ENCODE measurements around the gene NAT9.

NAT9 gene

GRCh38 chr17:74779501-74779900 lies 3.4 kb upstream of the NAT9 start:
- DNase-seq: no peak

GRCh38 chr17:74778960-74779359 lies 2.8 kb upstream of the NAT9 start:
- no peak for DNase-seq

GRCh38 chr17:74777901-74778515 lies 1.9 kb upstream of the NAT9 start:
- no peak for DNase-seq

DNA sequence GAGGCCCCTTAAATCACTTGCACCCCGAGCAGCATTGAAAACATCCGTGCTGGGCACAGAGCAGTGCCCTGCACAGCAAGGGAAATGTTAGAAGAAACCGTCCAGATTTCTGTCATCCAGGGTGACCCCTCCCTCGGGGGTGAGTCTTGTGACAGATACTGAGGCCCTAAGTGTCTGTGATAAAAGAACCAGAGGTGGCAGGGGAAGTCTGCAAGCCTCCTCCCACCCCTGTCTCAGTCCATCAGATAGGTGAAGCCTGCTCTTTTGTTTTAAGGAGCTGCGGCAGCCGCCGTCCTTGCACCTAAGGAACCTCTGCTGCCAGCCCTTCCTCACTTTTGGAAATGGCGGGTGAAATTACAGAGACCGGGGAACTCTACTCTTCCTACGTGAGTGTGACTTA lies 845 bp upstream of the NAT9 start:
- no peak for DNase-seq

GRCh38 chr17:74775409-74776043 lies 619 bp downstream of the NAT9 start:
- no peak for DNase-seq

DNA sequence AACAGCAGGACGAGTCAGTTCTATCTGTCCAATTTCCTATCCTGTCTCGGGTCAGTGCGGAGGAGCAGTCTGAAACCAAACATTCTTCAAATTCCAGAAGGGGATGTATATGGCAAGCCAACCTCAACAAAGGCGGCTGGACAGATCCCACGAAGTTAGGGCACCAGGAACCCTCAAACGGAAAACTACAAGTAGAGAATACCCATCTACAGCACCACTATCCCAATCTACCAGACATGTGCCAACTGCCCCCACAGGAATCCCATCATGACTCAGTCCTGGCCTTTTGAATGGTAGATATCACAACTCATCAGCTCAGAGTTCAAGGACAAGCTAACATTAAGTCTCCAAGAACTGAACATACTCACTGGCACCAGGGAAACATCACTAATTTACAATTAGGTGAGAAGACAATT lies 2.3 kb downstream of the NAT9 start:
- peak; percentile 54 for DNase-seq

- no peak for DNase-seq
These were observed 2.7 kb downstream of the NAT9 start for GRCh38 chr17:74773414-74773813.

GRCh38 chr17:74772053-74772452 lies 4.1 kb downstream of the NAT9 start:
- DNase-seq: no peak

- DNase-seq: no peak
These were observed 4.7 kb downstream of the NAT9 start for GRCh38 chr17:74771319-74771914.

DNA sequence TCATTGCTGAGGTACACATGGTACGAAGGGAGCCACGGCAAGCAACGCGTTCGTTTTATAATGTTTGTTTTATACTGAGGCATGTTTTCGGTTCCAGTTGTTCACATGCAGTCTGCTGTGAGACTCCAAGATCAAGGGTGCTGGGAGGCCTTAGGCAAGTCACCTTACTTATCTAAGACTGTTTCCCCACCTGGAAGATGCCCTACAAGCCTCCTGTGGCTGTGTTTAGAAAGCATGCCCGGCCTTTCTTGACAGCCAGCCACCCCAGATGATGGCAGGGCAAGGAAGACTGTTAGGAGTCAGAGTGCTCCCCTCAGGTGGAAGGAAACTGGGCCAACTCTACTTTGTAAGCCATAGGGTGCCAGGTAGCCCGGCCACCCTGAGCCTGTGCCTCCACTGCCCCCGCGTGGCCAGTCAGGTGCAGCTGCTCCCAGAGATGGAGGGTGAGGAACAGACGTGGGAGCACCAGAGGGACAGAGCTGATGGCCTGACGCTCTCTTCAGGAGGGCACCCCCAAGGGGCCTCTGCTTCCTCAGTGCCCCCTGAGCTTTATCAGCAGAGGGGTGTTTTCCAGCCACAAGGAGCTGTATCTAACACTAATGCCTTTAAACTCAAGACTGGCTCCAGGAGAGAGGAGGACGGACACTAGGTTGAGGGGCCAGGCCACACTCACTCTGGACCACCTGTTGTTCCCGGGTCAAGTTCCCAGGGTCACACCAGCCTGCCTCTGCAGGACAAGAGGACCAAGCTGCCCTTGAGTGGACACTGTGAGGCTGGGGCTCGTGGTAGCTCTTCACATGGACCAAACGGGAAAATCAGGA lies 5.4 kb downstream of the NAT9 start:
- DNase-seq: no peak

- no peak for DNase-seq
These were observed 6.2 kb downstream of the NAT9 start for GRCh38 chr17:74769856-74770497.

DNA sequence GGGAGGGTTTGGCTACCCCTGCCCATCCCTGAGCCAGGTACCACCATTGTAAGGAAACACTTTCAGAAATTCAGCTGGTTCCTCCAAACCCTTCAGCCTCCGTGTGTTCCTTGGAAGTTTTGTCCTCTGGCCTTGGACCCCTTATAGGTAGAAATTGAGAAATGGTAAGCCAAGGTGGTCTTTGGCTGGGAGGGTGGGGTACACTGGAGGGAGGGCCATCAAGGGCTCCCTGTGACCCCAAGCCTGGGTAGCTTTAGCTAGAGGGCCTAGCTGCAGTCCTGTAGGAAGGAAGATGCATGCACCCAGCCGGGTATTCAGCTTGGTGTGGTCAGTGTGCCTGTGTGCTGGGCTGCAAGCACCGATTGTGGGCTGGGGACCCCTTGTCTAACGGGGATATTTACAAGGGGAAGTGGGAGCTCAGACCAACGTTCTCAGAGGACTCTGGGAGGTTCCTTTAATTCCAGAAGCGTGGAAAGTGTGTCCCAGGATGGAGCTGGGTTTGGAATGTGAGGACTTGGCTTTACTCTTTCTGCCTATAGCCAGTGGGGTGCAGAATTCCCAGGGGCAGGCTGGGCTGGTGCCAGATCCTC lies 6.8 kb downstream of the NAT9 start:
- no peak for DNase-seq

- DNase-seq: no peak
These were observed 7.4 kb downstream of the NAT9 start for GRCh38 chr17:74768763-74769114.

DNA sequence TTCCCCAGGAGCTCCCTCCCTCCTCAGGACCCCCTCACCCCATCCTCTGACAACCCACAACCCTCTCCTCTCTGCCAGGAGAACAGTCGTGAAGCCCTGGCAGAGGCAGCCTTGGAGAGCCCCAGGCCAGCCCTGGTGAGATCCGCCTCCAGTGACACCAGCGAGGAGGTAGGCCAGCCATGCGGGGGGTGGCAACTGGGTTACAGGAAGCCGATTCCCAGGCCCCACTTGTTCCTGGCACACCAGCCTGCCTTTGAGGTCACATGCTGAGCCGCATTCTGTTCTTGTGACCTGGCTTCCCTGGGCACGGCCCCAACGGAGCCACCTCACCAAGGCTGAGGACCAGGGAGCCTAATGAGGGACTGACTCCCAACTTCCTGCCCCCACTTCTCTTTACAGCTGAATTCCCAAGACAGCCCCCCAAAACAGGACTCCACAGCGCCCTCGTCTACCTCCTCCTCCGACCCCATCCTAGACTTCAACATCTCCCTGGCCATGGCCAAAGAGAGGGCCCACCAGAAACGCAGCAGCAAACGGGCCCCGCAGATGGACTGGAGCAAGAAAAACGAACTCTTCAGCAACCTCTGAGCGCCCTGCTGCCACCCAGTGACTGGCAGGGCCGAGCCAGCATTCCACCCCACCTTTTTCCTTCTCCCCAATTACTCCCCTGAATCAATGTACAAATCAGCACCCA lies 7.9 kb downstream of the NAT9 start:
- DNase-seq: peak; percentile 29

DNA sequence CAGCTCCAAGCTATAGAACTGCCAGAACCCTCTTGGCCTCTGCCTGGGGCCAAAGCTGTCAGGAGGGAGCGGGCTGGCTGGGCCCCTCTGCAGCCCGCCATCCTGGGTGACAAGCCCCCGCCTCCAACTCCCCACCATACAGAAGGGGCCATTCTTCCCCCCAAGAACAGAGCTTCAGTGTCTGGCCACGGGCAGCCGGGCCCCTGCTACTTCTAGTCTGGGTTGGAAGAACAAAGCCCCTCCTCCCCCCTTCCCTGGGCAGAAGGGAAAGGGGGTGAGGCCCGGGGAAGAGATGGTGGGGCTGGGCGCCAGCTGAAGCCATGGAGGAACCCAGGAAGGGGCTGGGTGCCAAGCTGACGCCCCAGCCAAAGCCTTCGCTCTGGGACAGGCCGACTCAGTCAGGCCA lies 9.0 kb downstream of the NAT9 start:
- no peak for DNase-seq

GRCh38 chr17:74766413-74766812 lies 9.7 kb downstream of the NAT9 start:
- DNase-seq: no peak

DNA sequence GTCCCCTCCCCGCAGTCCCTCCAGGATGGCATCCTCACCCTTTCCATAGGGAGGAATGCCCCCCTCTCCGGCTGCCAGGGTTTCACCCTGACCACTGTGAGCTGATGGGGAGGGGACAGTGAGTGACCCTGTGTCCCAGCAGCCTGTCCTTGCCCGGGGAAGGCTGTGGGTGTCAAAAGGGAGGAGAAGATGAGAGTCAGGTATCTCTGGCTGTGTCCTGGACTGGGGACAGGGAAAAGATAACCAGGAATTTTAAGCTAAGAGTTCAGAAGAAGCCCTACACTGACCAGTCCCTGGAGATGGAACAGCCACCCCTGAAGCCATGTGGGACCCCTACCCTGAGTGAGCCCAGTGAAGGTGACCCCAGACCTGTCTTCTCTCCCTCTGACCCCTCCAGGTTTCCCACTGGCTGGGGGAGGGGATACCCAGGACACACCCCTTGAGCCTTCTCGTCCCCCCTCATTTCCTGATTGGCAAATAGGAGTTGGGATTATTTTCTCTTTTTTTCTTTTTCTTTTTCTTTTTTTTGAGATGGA lies 11.3 kb downstream of the NAT9 start:
- DNase-seq: no peak

GRCh38 chr17:74763565-74764387 lies 12.4 kb downstream of the NAT9 start:
- no peak for DNase-seq

GRCh38 chr17:74761931-74762330 lies 14.2 kb downstream of the NAT9 start:
- DNase-seq: no peak

- DNase-seq: no peak
These were observed 14.7 kb downstream of the NAT9 start for GRCh38 chr17:74761419-74761818.
